BE2C (cell line): ENCODE results near the gene SYT15.

ENCODE experiments used
- DNase-seq: peaks from one replicate; pipeline ENCODE4 v3.0.0-alpha.2; 2020
- H3K27me3 ChIP-seq: fragments of 250-450 bp; sonication (Bioruptor Pico); 2 replicates; pipeline ENCODE4 v1.5.1; 2020; ENCODE audit warnings: mild to moderate bottlenecking
- H3K36me3 ChIP-seq: fragments of 250-450 bp; sonication (Bioruptor Pico); 2 replicates; pipeline ENCODE4 v1.5.1; 2020; ENCODE audit warnings: mild to moderate bottlenecking
- H3K4me1 ChIP-seq: fragments of 250-450 bp; sonication (Bioruptor Pico); 2 replicates; pipeline ENCODE4 v1.5.1; 2020
- H3K4me3 ChIP-seq: 2 replicates; pipeline ENCODE4 v1.5.1; 2011; ENCODE audit warnings: low read depth, low read length
- H3K9me3 ChIP-seq: fragments of 250-450 bp; sonication (Bioruptor Pico); 2 replicates; pipeline ENCODE4 v1.5.1; 2020
- TF ChIP-seq, protein P1 (sequence below): IDR thresholded peaks from 2 replicates; pipeline ENCODE4 v1.5.1; 2012; ENCODE audit warnings: mild to moderate bottlenecking, low read depth, low read length

Gene SYT15

DNA sequence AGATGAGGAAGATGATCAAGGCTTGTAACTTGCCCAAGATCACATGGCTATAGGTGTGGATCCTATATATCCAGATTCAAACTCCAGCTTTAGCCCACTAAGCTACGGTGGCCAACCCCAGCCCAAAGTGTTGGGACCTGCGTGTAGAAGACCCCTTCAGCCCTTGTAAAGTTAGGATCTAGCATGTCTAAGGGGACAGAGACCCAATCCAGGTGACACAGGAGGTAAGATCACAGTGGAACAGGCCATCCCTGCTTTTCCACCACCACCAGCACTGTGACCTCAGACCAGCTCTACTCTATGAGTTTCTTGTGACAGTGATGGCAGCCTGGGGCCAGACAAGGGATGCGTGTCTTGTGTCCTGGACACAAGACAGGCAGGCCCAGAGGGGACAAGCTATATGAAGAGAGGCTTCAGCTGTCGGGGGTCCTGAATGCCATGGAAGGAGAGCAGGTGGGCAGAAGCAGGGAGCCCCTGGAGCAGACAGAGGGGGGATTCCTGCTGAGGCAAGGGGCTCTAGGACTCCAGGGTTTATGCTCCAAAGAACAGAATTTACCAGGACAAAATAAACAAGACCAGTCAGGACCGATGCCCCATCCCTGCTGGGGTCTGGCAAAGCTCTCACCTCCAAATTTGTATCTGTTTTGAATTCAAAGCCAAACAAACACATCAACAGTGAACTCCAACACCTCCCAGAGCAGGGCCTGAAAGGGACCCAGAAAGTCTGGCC lies 32.9 kb upstream of the SYT15 start:
- H3K4me3 ChIP-seq: no peak overlapping the region
- peak; percentile 13 for DNase-seq
- H3K27me3 ChIP-seq: no peaks in the 10 kb centered on the region
- no peaks in the 10 kb centered on the region for H3K36me3 ChIP-seq
- TF ChIP-seq, protein P1, sequence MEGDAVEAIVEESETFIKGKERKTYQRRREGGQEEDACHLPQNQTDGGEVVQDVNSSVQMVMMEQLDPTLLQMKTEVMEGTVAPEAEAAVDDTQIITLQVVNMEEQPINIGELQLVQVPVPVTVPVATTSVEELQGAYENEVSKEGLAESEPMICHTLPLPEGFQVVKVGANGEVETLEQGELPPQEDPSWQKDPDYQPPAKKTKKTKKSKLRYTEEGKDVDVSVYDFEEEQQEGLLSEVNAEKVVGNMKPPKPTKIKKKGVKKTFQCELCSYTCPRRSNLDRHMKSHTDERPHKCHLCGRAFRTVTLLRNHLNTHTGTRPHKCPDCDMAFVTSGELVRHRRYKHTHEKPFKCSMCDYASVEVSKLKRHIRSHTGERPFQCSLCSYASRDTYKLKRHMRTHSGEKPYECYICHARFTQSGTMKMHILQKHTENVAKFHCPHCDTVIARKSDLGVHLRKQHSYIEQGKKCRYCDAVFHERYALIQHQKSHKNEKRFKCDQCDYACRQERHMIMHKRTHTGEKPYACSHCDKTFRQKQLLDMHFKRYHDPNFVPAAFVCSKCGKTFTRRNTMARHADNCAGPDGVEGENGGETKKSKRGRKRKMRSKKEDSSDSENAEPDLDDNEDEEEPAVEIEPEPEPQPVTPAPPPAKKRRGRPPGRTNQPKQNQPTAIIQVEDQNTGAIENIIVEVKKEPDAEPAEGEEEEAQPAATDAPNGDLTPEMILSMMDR: no peak
- no peaks in the 10 kb centered on the region for H3K4me1 ChIP-seq
- H3K9me3 ChIP-seq: no peaks in the 10 kb centered on the region

DNA sequence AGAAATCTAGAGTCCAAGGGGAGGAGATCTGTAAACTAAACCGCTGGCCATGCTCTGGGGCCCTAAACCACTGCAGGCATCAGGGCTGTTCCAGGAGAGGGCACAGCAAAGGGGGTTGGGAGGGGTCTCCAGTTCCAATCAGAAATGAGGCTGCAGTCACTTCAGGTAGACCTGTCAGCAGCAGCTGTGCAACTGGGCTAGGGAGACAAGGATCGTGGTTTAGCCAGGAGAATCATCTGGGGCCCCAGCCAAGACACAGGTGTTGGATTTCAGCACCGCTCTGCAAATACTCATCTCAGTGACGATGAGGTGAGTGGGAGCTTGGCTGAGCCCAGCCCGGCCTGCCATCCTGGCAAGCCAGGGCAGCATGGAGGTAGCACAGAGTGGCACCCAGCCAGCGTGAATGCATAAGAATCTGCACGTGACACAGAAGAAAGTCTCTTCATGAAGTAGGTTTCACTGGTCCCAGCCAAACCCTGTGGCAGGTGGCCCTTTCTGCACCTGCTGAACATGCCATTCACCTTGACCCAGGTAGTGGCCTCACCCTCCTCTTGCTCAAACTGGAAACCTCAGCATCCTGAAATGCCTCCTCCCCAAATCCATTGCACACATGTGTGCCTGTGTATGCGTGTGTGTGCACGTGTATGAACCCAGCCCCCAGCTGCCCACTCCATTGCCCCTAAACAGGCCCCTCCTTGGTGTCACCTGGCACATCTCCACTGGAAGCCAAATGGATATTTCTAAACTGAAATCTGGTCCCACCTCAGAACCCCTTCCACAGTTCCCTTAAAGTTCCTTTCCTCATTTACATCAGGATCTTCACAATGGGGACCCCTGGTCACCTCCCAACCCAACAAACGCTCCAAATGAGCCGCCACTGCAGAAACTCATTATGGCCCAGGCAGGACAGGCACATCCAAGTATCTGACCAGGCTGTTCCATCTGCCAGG lies 32.1 kb upstream of the SYT15 start:
- TF ChIP-seq, protein P1: no peak
- no peaks in the 10 kb centered on the region for H3K4me1 ChIP-seq
- peak; percentile 12 for DNase-seq
- H3K27me3 ChIP-seq: no peaks in the 10 kb centered on the region
- H3K36me3 ChIP-seq: no peaks in the 10 kb centered on the region
- no peak overlapping the region for H3K4me3 ChIP-seq
- H3K9me3 ChIP-seq: no peaks in the 10 kb centered on the region

DNA sequence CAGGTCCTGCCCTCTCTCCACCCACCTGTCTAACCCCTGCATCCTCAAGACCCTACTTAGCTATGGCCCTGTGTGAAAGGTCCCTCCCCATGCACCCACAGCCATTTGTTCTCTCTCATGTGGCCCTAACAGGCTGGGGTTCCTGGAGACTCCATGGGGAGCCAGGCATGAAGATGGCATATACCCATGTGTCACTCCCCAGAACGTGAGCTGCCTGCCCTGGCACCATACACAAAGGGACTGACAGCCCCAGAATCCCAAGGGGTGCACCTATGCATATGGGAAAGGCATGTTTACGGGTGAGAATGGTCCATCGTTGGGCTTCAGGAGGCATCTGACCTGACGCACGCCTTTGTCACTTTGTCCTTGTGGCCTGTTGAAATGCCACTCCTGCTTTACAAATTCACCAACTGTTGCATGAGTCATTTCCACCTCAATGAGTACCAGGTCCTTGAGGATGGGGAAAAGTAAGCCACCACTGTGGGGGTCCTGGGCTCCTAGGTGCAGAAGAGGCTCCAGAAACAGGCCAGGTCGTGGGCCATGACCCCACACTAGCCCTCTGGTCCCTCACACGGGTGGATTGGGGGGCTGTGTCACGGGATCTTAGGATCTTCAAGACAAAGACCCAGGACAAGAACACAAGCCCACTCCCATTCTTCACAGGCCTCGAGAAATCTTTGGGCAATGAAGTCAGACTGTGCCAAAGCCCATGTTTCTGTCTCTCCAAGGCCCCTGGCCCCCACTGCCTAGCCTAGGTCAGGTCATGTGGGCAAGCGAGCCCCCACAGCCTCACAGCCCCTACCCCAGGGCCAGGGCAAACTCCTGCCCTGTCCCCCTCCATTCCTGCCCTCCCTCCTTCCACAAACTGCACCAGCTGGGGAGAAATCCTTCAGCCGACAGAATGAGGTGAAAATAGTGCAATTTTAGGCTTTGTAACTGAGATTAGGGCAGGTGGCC lies 31.1 kb upstream of the SYT15 start:
- Histone ChIP-seq H3K9me3 (no peaks in the 10 kb centered on the region), H3K36me3 (no peaks in the 10 kb centered on the region), H3K4me1 (no peaks in the 10 kb centered on the region), H3K4me3 (no peak overlapping the region), H3K27me3 (no peaks in the 10 kb centered on the region)
- peak; percentile 9 for DNase-seq
- TF ChIP-seq, protein P1: no peak

DNA sequence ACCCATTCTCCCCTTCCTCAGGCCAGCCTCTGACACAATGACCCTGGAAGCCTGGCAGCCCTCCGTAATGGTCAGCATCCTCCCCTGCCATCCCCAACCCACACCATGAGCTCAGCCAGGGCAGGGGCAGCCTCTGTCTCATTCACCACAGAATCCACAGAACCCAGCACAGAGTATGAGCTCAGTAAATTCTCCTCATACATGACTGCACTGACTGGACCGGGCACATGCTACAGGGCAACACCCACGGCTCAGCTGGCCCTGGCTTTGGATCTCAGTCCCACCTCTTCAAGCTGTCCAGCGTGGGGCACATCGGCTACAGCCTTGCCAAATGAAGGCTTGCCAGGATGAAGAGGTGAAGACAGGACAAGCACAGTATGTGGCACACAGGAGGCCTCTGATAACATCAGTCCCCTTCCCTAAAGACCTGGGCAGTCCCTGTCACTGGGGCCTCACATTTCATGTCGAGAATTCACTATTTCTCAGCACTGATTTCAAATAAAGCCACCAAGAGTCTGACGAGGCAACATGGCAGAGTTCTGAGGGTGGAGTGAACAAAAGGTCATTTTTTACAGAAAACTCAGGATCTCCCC lies 30.3 kb upstream of the SYT15 start:
- DNase-seq: peak; percentile 7
- Histone ChIP-seq H3K27me3 (no peaks in the 10 kb centered on the region), H3K4me3 (no peak overlapping the region), H3K9me3 (no peaks in the 10 kb centered on the region), H3K4me1 (no peaks in the 10 kb centered on the region), H3K36me3 (no peaks in the 10 kb centered on the region)
- TF ChIP-seq, protein P1: no peak

DNA sequence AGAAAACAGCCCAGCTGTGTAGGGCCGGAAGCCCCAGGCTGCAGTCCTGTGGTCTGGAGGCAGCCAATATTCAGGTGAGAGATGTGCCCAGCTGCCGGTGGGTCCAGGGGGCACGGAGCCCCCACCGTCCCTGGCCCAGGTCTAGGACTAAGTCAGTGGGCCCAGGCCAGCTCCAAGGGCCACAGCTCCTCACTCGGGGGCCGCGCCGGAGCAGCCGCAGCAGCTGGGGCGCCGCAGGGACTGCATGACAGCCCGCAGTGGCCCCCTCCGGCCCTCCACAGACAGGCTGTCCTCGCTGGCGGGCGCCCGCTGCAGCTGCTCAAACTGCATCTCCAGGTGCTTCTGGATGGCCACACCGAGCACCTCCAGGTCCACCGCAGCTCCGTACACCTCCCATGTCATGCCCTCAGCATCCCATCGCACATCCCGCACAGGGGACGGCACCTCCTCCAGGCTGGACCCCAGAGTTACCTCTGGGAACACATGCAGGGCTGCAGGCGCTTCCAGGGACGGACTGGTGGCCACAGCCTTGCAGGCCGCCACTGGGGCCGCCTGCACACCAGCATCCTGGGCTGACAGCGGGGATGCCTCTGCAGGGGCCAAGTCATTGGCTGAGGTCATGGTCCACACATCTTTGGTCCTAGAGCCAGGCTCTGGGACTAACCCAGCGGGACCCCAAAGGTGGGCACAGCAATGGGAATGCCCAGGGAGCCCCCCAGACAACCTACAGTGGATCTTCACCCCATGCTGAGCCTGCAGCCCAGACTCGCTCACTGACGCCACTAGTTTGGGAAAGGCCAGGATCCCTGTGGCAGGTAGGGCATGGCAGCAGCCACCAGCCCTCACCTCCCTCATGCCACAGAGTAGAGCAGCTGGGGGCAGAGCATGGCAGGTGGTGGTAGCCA lies 29.5 kb upstream of the SYT15 start:
- H3K9me3 ChIP-seq: no peaks in the 10 kb centered on the region
- no peaks in the 10 kb centered on the region for H3K4me1 ChIP-seq
- H3K36me3 ChIP-seq: no peaks in the 10 kb centered on the region
- TF ChIP-seq, protein P1: no peak
- H3K27me3 ChIP-seq: no peaks in the 10 kb centered on the region
- peak; percentile 23 for DNase-seq
- H3K4me3 ChIP-seq: no peak overlapping the region
